Stimulated activated CD8-positive, alpha-beta memory T cell treated with anti-CD3 and anti-CD28 coated beads, Interleukin-7, amount 100 ng/mL, for 24 hours (primary cell): ENCODE results near the gene BOD1.

ENCODE experiments used
- DNase-seq: peaks from one replicate; pipeline ENCODE4 v3.0.0-alpha.2; 2020; ENCODE audit warnings: low read depth

The BOD1 gene

GRCh38 chr5:173616577-173617118 is at the start of gene BOD1:
Gene BOD1 (minus strand): TSS chr5:173616650. CDS start chr5:173616436, 214 bp downstream.
- DNase-seq: peak; percentile 85

DNA sequence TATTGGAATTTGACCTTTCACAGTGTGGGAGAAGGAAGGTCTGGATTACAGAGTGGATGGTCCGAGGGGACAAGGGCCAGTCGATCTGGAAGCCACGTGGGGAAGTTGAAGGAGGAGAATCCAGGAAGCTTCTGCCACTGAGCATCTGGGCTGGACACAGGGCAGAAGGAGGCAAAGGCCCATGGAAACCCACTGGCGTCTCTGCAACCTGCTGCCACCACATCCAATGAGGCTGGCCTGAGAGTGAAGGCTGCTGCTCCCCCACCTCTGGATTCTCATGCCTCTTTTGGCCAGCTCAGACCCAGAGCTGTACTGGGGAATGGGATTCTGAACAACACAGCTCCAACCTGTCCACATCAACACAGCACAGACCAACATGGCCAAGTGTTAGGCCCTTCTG is 48.9 kb upstream of the BOD1 start:
- DNase-seq: no peak

DNA sequence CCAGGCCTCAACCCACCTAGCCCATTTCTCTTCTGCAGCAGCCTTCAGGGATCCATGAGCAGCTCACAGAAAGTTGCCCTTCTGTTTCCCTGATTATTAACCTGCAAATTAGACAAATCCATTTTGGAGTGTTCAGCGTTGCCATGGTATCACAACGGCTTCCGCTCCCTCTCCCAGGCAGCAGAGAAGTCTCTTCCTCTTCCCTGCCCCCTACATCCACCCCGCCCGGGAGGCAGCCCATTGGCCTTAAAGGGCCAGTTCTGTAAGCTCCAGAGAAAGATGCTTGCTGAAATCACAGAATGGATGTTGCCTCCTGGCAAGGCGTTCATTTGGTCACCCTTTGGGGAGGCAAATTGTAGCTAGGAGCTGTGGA is 47.7 kb upstream of the BOD1 start:
- DNase-seq: no peak

- DNase-seq: no peak
Observed at GRCh38 chr5:173663352-173664153, 47.1 kb upstream of the BOD1 start.

DNA sequence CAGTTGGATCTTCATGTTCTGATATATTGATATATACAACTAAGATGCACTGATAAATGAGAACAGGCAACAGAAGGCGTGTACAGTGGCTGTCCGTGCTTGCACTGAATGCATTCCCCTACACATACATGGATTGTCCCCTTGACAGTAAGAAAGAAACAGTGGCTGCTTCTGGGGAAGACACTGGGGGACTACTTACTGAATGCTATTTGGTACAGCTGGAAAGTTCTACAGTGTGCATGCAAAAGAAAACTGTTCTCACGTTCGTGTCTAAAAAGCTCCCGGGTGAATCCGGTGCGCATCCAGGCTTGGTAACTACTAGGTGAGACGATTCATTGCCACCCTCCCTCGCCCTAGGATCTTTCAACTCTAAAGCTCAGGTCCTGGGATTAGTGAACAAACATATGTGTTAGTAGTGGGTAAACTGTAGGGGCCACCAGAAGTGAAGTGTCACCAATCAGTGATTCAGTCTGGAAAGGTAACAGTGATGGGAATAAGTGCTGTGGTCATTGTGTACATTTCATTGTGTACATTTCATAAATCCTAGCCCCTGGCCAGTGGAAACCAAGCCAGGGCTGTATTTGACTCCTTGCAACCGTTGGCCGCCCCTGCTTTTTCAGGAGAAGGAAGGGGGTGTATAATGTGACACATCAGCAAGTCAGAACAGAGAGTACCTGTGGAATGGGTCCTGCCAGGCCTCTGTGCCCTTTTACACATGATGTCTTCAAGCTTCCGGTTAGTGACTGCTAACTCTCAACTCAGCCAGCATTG is 46.3 kb upstream of the BOD1 start:
- DNase-seq: no peak

- DNase-seq: no peak
Observed at GRCh38 chr5:173660481-173661280, 44.2 kb upstream of the BOD1 start.

DNA sequence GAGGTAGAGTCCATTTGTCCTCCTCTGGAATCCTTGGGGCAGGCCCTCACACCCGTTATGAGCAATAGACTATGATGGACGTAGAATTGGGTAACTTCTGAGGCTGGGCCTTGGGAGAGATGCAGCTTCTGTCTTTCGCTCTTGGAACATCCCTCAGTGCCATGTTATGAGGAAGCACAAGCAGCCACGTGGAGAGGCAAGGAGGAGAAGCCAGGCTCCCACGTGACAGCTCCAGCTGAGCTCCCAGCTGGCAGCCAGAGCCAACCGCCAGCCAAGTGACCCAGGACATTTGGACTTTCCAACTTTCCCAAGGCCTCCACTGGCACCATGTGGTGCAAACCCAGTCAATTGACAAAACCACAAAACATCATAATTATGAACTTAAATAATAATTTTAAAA is 43.0 kb upstream of the BOD1 start:
- no peak for DNase-seq

GRCh38 chr5:173657741-173658356 is 41.4 kb upstream of the BOD1 start:
- no peak for DNase-seq

- DNase-seq: no peak
Observed at GRCh38 chr5:173655196-173655797, 38.8 kb upstream of the BOD1 start.

DNA sequence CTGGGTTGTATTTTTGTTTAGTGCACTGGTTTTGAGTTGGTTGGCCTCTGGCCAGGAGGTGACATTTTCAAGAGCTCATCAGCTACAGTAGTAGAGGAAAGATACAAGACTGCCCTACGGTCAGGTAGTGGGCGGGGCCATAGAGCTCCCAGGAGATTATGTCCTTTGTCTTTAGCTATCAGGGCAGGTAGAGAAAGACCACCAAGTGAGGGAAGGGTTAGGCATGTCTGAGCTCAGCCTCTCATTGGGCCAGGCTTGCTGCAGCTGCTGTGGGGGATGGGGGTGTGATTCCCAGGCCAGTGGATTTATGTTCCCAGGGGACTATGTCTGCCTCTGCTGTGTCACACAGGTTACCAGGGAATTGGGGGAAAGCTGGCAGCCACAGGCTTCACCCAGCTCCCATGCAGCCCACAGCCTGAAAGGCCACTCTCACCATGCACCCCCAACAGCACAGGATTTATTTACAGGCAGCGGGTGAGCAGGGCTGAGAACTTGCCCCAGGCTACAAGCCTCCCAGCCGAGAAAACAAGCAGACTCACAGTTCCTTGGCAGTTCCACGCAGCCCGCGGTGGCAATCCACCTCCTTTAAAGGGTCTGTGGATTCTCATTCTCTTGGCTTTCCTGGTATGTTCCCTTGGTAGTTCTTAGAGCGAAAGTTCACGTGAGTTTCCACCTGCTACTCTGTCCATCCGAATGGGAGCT is 37.5 kb upstream of the BOD1 start:
- DNase-seq: no peak

- DNase-seq: no peak
Observed at GRCh38 chr5:173648308-173648866, 31.9 kb upstream of the BOD1 start.

DNA sequence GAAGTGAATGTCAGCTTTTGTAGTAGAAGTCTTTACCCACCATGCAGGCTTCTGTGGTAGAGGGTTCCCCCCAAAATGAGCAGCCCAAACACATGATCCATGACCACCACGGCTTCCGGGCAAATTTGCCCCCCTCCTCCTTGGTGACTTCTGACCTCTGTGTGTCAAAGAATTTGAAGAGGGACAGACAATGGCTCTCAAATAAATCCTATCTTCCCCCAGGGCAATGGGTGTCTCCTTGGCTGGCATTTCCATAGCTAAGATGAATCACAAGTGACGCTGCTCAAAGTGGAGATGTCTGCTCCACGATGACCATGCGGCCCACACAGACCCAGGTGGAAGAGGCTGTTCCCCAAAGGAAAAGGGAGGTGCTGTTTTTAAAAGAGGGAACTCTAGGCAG is 30.2 kb upstream of the BOD1 start:
- DNase-seq: no peak

DNA sequence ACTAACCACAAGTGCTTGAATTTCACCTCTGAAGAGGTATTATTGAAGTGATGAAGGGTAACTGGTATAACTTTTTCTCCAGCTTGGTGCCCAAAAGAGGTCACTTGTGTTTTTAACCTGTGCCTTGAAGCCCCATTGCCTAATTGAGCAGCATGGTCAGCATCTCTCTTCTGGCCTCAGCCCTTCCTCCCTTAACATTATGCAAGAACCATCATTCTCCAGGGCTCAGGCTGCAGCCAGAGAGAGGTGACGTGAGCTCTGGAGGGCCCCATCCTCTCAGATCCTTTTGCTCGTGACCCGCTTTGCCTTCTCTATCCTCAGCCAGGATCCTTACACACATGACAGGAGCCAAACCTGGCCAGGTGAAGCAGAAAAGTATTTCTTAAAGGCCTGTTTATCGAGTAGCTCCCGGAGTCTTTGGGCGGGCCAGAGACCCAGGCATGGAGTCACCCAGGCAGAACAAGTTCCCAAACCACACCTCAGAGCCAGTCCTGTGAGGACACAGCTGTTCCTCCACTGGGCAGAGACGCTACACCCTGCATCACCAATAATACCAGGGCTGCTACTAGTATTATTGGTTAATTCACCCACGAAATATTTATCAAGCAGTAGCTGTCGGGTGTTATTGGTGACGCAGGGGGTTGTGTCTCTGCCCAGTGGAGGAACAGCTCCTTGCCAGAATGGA is 29.6 kb upstream of the BOD1 start:
- no peak for DNase-seq

DNA sequence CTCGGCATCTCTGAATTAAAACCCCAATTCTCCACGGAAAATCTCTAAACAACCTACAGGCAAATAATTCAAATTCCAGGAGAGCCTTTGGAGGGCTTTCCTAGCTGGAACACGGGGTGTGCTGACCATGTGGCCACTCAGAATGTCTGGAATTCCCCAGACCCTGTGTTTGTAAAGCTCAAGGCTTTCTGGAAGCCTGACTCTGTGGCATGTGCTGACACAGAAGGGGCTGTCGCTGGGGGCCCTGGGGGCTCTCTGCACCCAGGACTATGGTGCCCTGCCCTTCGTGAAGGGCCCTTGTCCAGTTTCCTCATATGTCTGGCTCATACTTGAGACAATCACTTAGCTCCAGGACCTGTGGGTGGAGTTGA is 29.0 kb upstream of the BOD1 start:
- DNase-seq: no peak

DNA sequence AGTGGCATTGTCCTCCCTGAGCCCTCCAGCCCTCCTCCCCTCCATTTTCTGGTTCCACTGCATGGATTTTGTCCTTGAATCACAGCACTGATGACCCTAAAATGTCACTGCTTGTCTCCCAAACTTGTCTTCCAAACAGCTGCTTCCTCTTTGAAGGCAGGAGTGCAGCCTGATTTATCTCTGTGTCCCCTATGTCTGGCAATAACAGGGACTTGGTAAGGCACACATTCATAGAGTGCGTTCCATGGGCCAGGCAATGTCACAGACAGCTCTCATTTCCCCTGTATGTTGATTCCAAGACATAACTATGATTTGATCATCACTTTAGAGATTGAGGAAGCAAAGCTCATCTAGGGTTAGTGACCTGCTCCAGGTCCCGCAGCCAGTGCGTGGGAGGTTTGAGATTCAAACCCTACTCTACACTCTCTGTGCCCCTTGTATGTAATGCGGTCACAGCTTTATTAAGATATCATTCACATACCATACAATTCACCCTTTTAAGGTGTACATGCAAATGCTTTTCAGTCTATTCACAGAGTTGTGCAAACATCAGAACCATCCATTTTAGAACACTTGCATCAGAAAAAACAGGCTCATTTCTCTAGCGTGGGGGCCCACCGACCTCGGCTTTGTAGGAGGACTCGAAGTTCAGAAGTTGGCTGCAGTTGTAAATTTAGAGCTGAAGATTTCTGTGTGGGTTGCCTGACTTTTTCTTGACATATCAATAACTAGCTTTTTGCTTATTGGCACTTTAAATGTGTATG is 28.4 kb upstream of the BOD1 start:
- DNase-seq: no peak

DNA sequence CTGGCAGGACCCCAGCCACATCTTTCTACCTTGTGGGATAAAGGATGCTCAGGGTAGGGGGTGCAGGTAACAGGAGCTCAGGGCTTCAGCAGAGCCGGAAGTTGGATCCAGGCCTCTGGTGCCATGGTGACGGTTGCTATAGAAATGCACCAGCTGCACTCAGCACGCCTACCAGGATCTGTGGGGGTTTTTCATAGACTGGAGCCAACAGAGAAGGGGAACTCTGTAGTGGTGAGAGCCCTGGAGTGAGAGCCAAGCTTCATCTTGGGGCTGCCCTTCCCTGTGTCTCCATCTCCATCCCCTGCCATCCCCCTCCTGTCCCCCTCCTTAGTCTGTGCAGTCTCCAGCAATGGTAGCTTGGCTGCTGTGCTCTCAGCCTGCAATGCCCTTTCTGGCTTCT is 27.5 kb upstream of the BOD1 start:
- DNase-seq: no peak

GRCh38 chr5:173642895-173643481 is 26.5 kb upstream of the BOD1 start:
- DNase-seq: no peak

GRCh38 chr5:173642191-173642816 is 25.9 kb upstream of the BOD1 start:
- no peak for DNase-seq
